Right lobe of liver (tissue), 6 donors: ENCODE results near the gene THSD7B. TPM values are rescaled to one million over a fixed set of nuclear protein-coding genes. Genes with fewer than 3 reads are reported as not detected.

Experiments used
- ATAC-seq, 4 donors: fragments of 200-7000 bp; cut with Tn5 transposase; one replicate each; pipeline ENCODE4 v1.9.1; 2020; ENCODE audit warnings: mild to moderate bottlenecking in 4 of 4, moderate library complexity in 4 of 4
- DNase-seq, 3 donors: peaks; one replicate each; pipeline ENCODE4 v3.0.0-alpha.2; 2020
- H3K27ac ChIP-seq, 3 donors: fragments of 200-600 bp; one replicate each; pipeline ENCODE4 v1.8.0; 2022
- H3K27me3 ChIP-seq, 2 donors: fragments of 200-600 bp; one replicate each; pipeline ENCODE4 v1.8.0; 2022
- H3K36me3 ChIP-seq, 4 donors: fragments of 200-600 bp; sonication (generic) in 1 of 4; one replicate each; pipeline versions ENCODE4 v1.5.1 to v1.8.0; 2017 to 2022; ENCODE audit warnings: control low read depth in 1 of 4
- H3K4me1 ChIP-seq, 4 donors: fragments of 200-600 bp; sonication (generic) in 1 of 4; one replicate each; pipeline versions ENCODE4 v1.5.1 to v1.8.0; 2017 to 2022; ENCODE audit warnings: control low read depth in 1 of 4
- H3K4me3 ChIP-seq, 3 donors: fragments of 200-600 bp; one replicate each; pipeline ENCODE4 v1.8.0; 2022
- H3K9me3 ChIP-seq, 4 donors: fragments of 200-600 bp; sonication (generic) in 1 of 4; one replicate each; pipeline versions ENCODE4 v1.5.1 to v1.8.0; 2017 to 2022; ENCODE audit warnings: control low read depth in 1 of 4
- POLR2A ChIP-seq: fragments of 450-650 bp; IDR thresholded peaks from one replicate; pipeline ENCODE4 v1.6.1; 2017; ENCODE audit warnings: antibody characterized with exemption, mild to moderate bottlenecking
- WGBS: methylation state at CpG from one replicate; pipeline ENCODE4 v1.1.6; 2018; ENCODE audit warnings: low coverage, low lambda C conversion rate; ENCODE audit not compliant: insufficient coverage; ENCODE audit errors: missing lambda C conversion rate; 5-methylcytosine and 5-hydroxymethylcytosine counted together
- intact Hi-C, 2 donors: fragments of 100-400 bp; cut with DNase I; formaldehyde crosslinking; loops; one replicate each; pipeline versions ENCODE4 v1.11.2 to v1.14.1; 2022
- total RNA-seq, 6 experiments: library from RNA; depleted of rRNA in 2 of 6; stranded (reverse); fragments of >200 nt in 2 of 6; fragmentation: NEBNext Ultra II Directional in 3 of 6; extraction: Animal tissue kit (Norgen Biotek cat#: 25700) in 3 of 6; gene quantifications; one replicate each; pipeline versions ENCODE4 v1.1.0 to v1.2.4, GENCODE V29; 2016 to 2023
- TF ChIP-seq, protein P1 (sequence below), 4 donors: fragments of 200-600 bp in 3 of 4; fragments of 450-650 bp in 1 of 4; IDR thresholded peaks; one replicate each; pipeline versions ENCODE4 v1.5.1 to v1.8.0; 2016 to 2022; ENCODE audit warnings: antibody characterized with exemption in 4 of 4, mild to moderate bottlenecking in 2 of 4
- donor health status: DM: no; HTN: yes; CAD: no.
- donor health status: DM: no; HTN: no; CAD: no.
- donor health status: DM: no; HTN: no; CAD: no.
- donor health status: DM: no; HTN: yes; CAD: no.
- donor health status: DM: no; HTN: yes; CAD: no.

Gene THSD7B
- total RNA-seq, 6 experiments from 2014 or later = 0.07 to 0.89 (median 0.24) TPM

DNA sequence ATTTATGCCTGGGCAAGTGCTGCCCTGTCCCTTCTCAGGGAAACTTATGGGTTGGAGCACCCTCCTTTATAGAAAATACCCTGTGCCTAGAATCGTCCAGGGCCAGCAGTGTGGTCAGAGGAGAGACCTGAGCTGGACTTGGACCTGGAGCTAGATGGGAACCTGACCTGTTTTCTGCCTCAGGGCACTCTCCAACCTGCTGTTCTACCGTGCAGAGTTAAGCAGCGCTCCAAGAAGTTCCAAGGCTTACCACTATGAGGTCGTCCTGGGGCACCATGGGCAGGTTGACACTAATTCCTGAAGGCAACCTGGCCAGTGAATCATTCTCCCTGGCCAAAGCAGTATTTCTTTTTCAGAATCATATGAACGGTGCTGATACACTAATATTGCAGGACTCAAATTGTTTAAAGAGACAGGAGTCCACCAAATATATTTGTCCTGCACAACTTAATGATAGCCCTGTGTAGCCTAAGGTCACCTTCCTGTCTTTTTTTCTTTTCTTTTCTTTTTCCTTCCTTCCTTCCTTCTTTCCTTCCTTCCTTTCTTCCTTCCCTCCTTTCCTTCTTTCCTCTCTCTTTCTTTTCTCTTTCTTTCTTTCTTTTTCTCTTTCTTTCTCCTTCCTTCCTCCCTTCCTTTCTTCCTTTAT is 743.5 kb downstream of the THSD7B start:
- Histone ChIP-seq H3K4me3 (no peak overlapping the region), H3K27me3 (no peaks in the 10 kb centered on the region), H3K27ac (no peak overlapping the region), H3K36me3 (no peaks in the 10 kb centered on the region), H3K4me1 (no peaks in the 10 kb centered on the region), H3K9me3 (no peaks in the 10 kb centered on the region)
- no peak for ATAC-seq
- no peak for TF ChIP-seq POLR2A
- TF ChIP-seq, protein P1, sequence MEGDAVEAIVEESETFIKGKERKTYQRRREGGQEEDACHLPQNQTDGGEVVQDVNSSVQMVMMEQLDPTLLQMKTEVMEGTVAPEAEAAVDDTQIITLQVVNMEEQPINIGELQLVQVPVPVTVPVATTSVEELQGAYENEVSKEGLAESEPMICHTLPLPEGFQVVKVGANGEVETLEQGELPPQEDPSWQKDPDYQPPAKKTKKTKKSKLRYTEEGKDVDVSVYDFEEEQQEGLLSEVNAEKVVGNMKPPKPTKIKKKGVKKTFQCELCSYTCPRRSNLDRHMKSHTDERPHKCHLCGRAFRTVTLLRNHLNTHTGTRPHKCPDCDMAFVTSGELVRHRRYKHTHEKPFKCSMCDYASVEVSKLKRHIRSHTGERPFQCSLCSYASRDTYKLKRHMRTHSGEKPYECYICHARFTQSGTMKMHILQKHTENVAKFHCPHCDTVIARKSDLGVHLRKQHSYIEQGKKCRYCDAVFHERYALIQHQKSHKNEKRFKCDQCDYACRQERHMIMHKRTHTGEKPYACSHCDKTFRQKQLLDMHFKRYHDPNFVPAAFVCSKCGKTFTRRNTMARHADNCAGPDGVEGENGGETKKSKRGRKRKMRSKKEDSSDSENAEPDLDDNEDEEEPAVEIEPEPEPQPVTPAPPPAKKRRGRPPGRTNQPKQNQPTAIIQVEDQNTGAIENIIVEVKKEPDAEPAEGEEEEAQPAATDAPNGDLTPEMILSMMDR (IDR thresholded peaks at IDR 0.05) = no peak
- intact Hi-C loops = no loop called here
- no peak for DNase-seq
- 52% methylated on average over 2 of the region's 5 CpGs for WGBS

DNA sequence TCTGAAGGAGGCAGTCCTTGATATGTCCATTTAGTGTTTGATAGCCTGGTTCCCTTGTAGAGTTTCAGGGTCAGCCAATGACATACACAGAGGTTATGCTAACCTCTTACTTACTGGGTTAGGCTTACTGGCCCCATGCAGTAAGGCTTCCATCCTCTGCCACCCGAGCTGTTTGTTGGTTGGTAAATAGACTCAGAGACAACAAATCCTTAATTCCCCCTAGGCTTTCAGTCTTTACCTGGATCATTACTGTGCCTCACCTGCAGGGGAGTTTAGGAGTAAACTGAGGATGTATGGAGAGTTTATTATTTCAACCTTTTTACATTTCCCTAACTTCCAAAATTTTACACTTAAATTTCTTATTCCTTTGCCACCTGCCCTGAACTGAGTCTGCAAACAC is 746.2 kb downstream of the THSD7B start:
- intact Hi-C loops = no loop called here
- Histone ChIP-seq H3K4me1 (no peaks in the 10 kb centered on the region), H3K9me3 (no peaks in the 10 kb centered on the region), H3K27me3 (no peaks in the 10 kb centered on the region), H3K4me3 (no peak overlapping the region), H3K36me3 (no peaks in the 10 kb centered on the region), H3K27ac (no peak overlapping the region)
- no peak for ATAC-seq
- TF ChIP-seq POLR2A = no peak
- TF ChIP-seq, protein P1 (IDR thresholded peaks at IDR 0.05) = no peak
- no peak for DNase-seq
- WGBS = 40% methylated on average over 1 of the region's 1 CpG

DNA sequence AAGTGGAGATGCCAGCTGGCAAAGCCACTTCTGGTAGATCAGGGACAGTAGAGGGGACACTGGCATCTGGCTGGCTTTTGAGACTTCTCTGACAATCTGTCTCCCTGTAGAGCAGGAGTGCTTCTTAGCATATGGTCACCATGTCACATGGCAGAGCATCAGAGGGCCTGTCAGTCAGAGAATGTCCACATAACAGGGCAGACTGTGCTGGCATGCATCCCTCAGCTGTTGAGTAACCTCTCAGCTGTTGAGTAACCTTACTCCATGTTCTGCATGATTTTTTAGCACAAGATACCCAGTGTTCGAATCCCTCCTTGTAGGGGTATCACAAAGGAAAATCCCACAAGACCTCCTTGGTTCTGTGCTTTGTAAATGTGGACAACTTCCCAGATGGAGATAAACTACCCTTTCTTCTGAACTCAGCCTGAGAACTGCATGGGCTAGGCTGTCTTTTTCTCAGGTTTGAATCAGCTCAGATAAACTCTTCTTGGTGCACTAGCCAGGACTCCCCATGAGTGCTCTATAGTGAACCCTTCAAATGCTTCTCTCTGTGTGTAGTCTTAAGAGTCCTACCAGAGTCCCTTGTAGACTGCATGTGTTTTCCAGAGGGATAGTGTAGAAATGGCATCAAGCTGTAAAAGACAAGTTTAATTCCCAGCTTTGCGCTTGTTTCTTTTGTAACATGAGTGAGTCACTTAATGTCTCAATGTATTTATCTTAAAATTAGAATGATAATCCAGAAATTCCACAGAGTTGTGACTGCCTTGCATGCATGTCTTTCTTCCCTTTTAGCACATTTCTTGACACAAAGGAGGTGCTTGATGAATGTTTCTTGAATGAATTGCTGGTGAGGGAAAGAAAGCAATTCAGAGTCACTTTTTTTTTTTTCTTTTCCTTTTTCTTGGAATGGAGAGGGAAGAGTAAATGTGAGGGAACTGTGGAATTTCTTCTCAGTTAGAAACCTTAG is 756.6 kb downstream of the THSD7B start:
- ATAC-seq (peak in 2 of 4 donors; percentile 36 to 52), DNase-seq (no peak)
- Histone ChIP-seq H3K4me1 (no peaks in the 10 kb centered on the region), H3K27me3 (no peaks in the 10 kb centered on the region), H3K9me3 (no peaks in the 10 kb centered on the region), H3K27ac (no peak overlapping the region), H3K4me3 (no peak overlapping the region), H3K36me3 (no peaks in the 10 kb centered on the region)
- intact Hi-C loops = no loop called here
- WGBS = 62% methylated on average over 1 of the region's 2 CpGs
- TF ChIP-seq POLR2A = no peak

DNA sequence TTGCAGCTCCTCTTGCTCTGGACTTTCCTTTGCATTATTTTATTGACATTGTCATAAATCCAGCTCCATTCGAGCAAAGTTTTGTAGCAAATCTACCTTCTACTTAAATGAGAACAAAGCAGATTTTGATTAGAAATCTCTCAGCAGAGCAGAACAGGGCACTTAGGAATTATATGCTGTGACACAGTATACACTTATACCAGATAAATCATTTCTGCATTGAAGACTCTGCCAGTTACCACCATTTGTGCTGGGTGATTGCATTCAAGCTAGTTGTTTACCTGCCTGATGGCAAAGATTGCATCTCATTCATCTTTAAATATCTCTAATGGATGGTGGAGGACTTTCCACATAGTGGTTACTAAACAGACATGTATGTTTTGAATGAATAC is 757.3 kb downstream of the THSD7B start:
- Histone ChIP-seq H3K36me3 (no peaks in the 10 kb centered on the region), H3K27me3 (no peaks in the 10 kb centered on the region), H3K4me3 (no peak overlapping the region), H3K9me3 (no peaks in the 10 kb centered on the region), H3K27ac (no peak overlapping the region), H3K4me1 (no peaks in the 10 kb centered on the region)
- TF ChIP-seq POLR2A = no peak
- TF ChIP-seq, protein P1 (IDR thresholded peaks at IDR 0.05) = no peak
- ATAC-seq (no peak), DNase-seq (no peak)
- 22% methylated on average over 1 of the region's 1 CpG for WGBS
- intact Hi-C loops = no loop called here

DNA sequence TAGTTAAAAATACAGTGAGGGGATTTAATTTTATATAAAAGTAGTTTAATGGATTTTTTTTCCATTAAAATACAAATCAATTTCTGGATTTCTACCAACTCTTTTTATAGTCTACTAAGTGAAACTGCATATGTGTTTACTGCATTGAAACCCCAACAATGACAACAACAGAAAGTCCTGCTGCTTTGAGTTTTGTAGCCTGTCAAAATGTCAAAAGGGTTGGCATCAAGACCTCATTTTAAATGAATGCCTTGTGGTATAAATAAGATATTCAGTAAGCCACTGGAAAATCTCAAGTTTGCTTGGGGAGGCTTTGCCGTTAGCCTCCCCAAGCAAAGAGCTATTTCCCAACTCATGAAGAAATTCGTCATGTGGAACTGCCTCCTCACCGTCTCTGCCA is 758.6 kb downstream of the THSD7B start:
- Histone ChIP-seq H3K9me3 (no peaks in the 10 kb centered on the region), H3K36me3 (no peaks in the 10 kb centered on the region), H3K4me3 (no peak overlapping the region), H3K27me3 (no peaks in the 10 kb centered on the region), H3K27ac (no peak overlapping the region), H3K4me1 (no peaks in the 10 kb centered on the region)
- ATAC-seq = no peak
- TF ChIP-seq POLR2A = no peak
- TF ChIP-seq, protein P1 (IDR thresholded peaks at IDR 0.05) = no peak
- no peak for DNase-seq
- 40% methylated on average over 3 of the region's 3 CpGs for WGBS
- intact Hi-C loops = no loop called here
